GM12892 (cell line): ENCODE results near the gene BRMS1.

ENCODE experiments used
- POLR2A ChIP-seq: IDR thresholded peaks from 2 replicates; pipeline ENCODE4 v1.6.1; 2011; ENCODE audit warnings: low read depth, low read length, control low read depth
- POLR2AphosphoS5 ChIP-seq: IDR thresholded peaks from 2 replicates; pipeline ENCODE4 v1.6.1; 2011; ENCODE audit warnings: low read depth, low read length, control low read depth
- TAF1 ChIP-seq: IDR thresholded peaks from 2 replicates; pipeline ENCODE4 v1.6.1; 2011; ENCODE audit warnings: low read depth, mild to moderate bottlenecking, control low read depth, low read length, borderline replicate concordance

GRCh38 chr11:66310324-66310723, 34.6 kb downstream of the BRMS1 start:
- TF ChIP-seq POLR2A: no peak
- TF ChIP-seq POLR2AphosphoS5: no peak
- no peak for TF ChIP-seq TAF1
